ENCODE data around the gene GNL2.

Gene GNL2

DNA sequence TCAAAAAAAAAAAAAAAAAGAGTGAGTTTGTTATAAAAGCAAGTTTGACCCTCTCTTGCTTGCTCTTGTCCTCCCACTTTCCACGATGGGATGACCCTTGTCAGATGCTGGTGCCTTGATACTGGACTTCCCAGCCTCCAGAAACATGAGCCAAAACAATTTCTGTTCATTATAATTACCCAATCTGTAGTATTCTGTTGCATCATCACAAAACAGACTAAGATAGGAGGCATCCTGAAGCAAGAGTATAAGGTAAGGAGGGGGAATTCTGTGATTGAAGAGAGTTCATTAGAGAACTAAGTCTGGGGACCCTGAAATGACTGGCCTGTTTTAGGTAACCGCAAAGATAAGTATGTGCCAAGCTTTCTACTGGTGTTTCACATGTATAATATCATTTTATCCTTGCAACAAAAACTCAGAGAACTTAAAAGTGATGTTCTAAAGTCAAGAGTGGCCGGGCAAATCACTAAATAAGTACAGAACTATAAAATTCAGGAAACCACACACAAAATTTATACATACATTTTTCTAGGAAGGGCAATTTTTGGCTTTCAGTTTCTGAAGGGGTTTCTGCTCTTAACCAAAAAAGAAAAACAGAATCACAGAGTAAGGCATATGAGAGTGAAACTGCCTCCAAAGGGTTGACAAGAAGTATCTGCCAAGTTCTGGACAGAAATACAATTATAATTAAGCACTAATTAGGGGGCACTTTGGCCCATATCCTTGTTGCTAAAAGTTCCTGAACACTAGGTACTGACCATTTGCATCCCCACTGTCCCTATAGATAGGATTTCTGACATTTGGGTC is 25.0 kb downstream of the GNL2 start:
- Histone ChIP-seq H3K27ac (replicated peaks) (no peak overlapping the region), H3K27me3 (ENCODE audit: insufficient read depth, poor library complexity, severe bottlenecking) (no peaks in the 10 kb centered on the region), H3K4me3 (replicated peaks; ENCODE audit: insufficient read depth, low read length) (no peak overlapping the region)
- no peak for TF ChIP-seq POLR2AphosphoS5 (IDR thresholded peaks at IDR 0.05; ENCODE audit: low read depth)
- TF ChIP-seq, protein P1, sequence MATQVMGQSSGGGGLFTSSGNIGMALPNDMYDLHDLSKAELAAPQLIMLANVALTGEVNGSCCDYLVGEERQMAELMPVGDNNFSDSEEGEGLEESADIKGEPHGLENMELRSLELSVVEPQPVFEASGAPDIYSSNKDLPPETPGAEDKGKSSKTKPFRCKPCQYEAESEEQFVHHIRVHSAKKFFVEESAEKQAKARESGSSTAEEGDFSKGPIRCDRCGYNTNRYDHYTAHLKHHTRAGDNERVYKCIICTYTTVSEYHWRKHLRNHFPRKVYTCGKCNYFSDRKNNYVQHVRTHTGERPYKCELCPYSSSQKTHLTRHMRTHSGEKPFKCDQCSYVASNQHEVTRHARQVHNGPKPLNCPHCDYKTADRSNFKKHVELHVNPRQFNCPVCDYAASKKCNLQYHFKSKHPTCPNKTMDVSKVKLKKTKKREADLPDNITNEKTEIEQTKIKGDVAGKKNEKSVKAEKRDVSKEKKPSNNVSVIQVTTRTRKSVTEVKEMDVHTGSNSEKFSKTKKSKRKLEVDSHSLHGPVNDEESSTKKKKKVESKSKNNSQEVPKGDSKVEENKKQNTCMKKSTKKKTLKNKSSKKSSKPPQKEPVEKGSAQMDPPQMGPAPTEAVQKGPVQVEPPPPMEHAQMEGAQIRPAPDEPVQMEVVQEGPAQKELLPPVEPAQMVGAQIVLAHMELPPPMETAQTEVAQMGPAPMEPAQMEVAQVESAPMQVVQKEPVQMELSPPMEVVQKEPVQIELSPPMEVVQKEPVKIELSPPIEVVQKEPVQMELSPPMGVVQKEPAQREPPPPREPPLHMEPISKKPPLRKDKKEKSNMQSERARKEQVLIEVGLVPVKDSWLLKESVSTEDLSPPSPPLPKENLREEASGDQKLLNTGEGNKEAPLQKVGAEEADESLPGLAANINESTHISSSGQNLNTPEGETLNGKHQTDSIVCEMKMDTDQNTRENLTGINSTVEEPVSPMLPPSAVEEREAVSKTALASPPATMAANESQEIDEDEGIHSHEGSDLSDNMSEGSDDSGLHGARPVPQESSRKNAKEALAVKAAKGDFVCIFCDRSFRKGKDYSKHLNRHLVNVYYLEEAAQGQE (IDR thresholded peaks at IDR 0.05; ENCODE audit: insufficient replicate concordance, low read depth), result no peak
- TF ChIP-seq SPI1 (IDR thresholded peaks at IDR 0.05; ENCODE audit: borderline replicate concordance, low read depth), result no peak
- no peak for TF ChIP-seq GABPA (IDR thresholded peaks at IDR 0.05; ENCODE audit: low read depth)
- TF ChIP-seq, protein P2, sequence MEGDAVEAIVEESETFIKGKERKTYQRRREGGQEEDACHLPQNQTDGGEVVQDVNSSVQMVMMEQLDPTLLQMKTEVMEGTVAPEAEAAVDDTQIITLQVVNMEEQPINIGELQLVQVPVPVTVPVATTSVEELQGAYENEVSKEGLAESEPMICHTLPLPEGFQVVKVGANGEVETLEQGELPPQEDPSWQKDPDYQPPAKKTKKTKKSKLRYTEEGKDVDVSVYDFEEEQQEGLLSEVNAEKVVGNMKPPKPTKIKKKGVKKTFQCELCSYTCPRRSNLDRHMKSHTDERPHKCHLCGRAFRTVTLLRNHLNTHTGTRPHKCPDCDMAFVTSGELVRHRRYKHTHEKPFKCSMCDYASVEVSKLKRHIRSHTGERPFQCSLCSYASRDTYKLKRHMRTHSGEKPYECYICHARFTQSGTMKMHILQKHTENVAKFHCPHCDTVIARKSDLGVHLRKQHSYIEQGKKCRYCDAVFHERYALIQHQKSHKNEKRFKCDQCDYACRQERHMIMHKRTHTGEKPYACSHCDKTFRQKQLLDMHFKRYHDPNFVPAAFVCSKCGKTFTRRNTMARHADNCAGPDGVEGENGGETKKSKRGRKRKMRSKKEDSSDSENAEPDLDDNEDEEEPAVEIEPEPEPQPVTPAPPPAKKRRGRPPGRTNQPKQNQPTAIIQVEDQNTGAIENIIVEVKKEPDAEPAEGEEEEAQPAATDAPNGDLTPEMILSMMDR (IDR thresholded peaks at IDR 0.05; ENCODE audit: insufficient read depth, low read length), result no peak
- no peak for DNase-seq (ENCODE audit: low read depth in 1 of 2, low spot score in 1 of 2)

- TF ChIP-seq, protein P2 (IDR thresholded peaks at IDR 0.05; ENCODE audit: insufficient read depth, low read length), result no peak
- no peak for TF ChIP-seq SPI1 (IDR thresholded peaks at IDR 0.05; ENCODE audit: borderline replicate concordance, low read depth)
- Histone ChIP-seq H3K27ac (replicated peaks) (no peak overlapping the region), H3K4me3 (replicated peaks; ENCODE audit: insufficient read depth, low read length) (no peak overlapping the region), H3K27me3 (ENCODE audit: insufficient read depth, poor library complexity, severe bottlenecking) (no peaks in the 10 kb centered on the region)
- DNase-seq (ENCODE audit: low read depth in 1 of 2, low spot score in 1 of 2), result no peak
Observed at GRCh38 chr1:37567023-37567422, 28.7 kb downstream of the GNL2 start.

- TF ChIP-seq, protein P1 (IDR thresholded peaks at IDR 0.05; ENCODE audit: insufficient replicate concordance, low read depth), result no peak
- TF ChIP-seq, protein P2 (IDR thresholded peaks at IDR 0.05; ENCODE audit: insufficient read depth, low read length), result no peak
- TF ChIP-seq GABPA (IDR thresholded peaks at IDR 0.05; ENCODE audit: low read depth) (no peak), POLR2AphosphoS5 (IDR thresholded peaks at IDR 0.05; ENCODE audit: low read depth) (no peak), SPI1 (IDR thresholded peaks at IDR 0.05; ENCODE audit: borderline replicate concordance, low read depth) (no peak)
- Histone ChIP-seq H3K27me3 (ENCODE audit: insufficient read depth, poor library complexity, severe bottlenecking) (no peaks in the 10 kb centered on the region), H3K4me3 (replicated peaks; ENCODE audit: insufficient read depth, low read length) (no peak overlapping the region), H3K27ac (replicated peaks) (no peak overlapping the region)
- DNase-seq (ENCODE audit: low read depth in 1 of 2, low spot score in 1 of 2), result no peak
Observed at GRCh38 chr1:37564892-37565291, 30.8 kb downstream of the GNL2 start.
